Umbilical cord (tissue), 2 donors: Measurements from ENCODE around the gene PNPLA2. TPM values are rescaled to one million over a fixed set of nuclear protein-coding genes. Genes with fewer than 3 reads are reported as not detected.

ENCODE experiments used
- DNase-seq: peaks from one replicate; pipeline ENCODE4 v3.0.0-alpha.2; 2015; ENCODE audit warnings: low spot score
- total RNA-seq: library from RNA; depleted of rRNA; stranded (reverse); fragments of >200 nt; gene quantifications from one replicate; pipeline ENCODE4 v1.2.3, GENCODE V29; 2014; ENCODE audit warnings: low replicate concordance; ENCODE audit not compliant: insufficient read depth

The PNPLA2 gene
- total RNA-seq, 1 donor from 2014 or later: 6.7 TPM

- DNase-seq: no peak
Observed at GRCh38 chr11:786235-787083, 32.3 kb upstream of the PNPLA2 start.

GRCh38 chr11:787084-787675 lies 31.5 kb upstream of the PNPLA2 start:
- no peak for DNase-seq

- DNase-seq: no peak
Observed at GRCh38 chr11:788009-788640, 30.6 kb upstream of the PNPLA2 start.

- no peak for DNase-seq
Observed at GRCh38 chr11:788953-789940, 29.5 kb upstream of the PNPLA2 start.

GRCh38 chr11:789943-790342 lies 28.8 kb upstream of the PNPLA2 start, which contains the start of gene CEND1:
Gene CEND1, minus strand, starts transcription at chr11:790090. Its CDS starts 1,514 bp downstream, at chr11:788576.
- no peak for DNase-seq

GRCh38 chr11:790721-791564 lies 27.8 kb upstream of the PNPLA2 start:
- DNase-seq: no peak

- DNase-seq: no peak
Observed at GRCh38 chr11:791658-792534, 26.8 kb upstream of the PNPLA2 start.

- no peak for DNase-seq
Observed at GRCh38 chr11:792535-792821, 26.2 kb upstream of the PNPLA2 start.

- no peak for DNase-seq
Observed at GRCh38 chr11:792873-793272, 25.8 kb upstream of the PNPLA2 start.

GRCh38 chr11:793556-793955 lies 25.2 kb upstream of the PNPLA2 start:
- no peak for DNase-seq

- no peak for DNase-seq
Observed at GRCh38 chr11:794013-794765, 24.5 kb upstream of the PNPLA2 start.

GRCh38 chr11:794766-795633 lies 23.7 kb upstream of the PNPLA2 start:
- DNase-seq: no peak

GRCh38 chr11:795634-796564 lies 22.8 kb upstream of the PNPLA2 start:
- DNase-seq: peak; percentile 80

GRCh38 chr11:796565-797295 lies 22.0 kb upstream of the PNPLA2 start:
- no peak for DNase-seq

- DNase-seq: peak; percentile 97
Observed at GRCh38 chr11:797296-798092, 21.2 kb upstream of the PNPLA2 start.
